Loucy (cell line): ENCODE measurements around the gene SLC16A10.

Source experiments
- H2AFZ ChIP-seq: fragments of 200-600 bp; sonication (generic); 2 replicates; pipeline ENCODE4 v1.6.0; 2016; ENCODE audit warnings: antibody characterized with exemption, mild to moderate bottlenecking, low read length, moderate library complexity
- H3F3A ChIP-seq: fragments of 200-600 bp; 2 replicates; pipeline ENCODE4 v1.6.0; 2016; ENCODE audit warnings: antibody characterized with exemption, low read depth, mild to moderate bottlenecking
- H3K27me3 ChIP-seq: fragments of 200-600 bp; sonication (generic); 2 replicates; pipeline ENCODE4 v1.6.1; 2014; ENCODE audit warnings: low read length, mild to moderate bottlenecking; ENCODE audit not compliant: insufficient read depth, poor library complexity, severe bottlenecking
- H3K36me3 ChIP-seq: fragments of 200-600 bp; sonication (generic); 2 replicates; pipeline ENCODE4 v1.6.1; 2016; ENCODE audit warnings: low read length; ENCODE audit not compliant: insufficient read depth
- H3K4me1 ChIP-seq: fragments of 200-600 bp; sonication (generic); 2 replicates; pipeline ENCODE4 v1.5.1; 2014; ENCODE audit warnings: low read length, mild to moderate bottlenecking; ENCODE audit not compliant: insufficient read depth, poor library complexity, severe bottlenecking
- H3K4me2 ChIP-seq: fragments of 200-600 bp; sonication (generic); 2 replicates; pipeline ENCODE4 v1.6.0; 2014; ENCODE audit warnings: antibody characterized with exemption, low read length, low read depth, mild to moderate bottlenecking; ENCODE audit not compliant: poor library complexity, severe bottlenecking
- H3K4me3 ChIP-seq: fragments of 200-600 bp; sonication (generic); 2 replicates; pipeline ENCODE4 v1.5.1; 2014; ENCODE audit warnings: low read length, mild to moderate bottlenecking, mixed read lengths; ENCODE audit not compliant: poor library complexity, severe bottlenecking
- H3K79me2 ChIP-seq: fragments of 200-600 bp; sonication (generic); 2 replicates; pipeline ENCODE4 v1.6.1; 2014; ENCODE audit warnings: low read length; ENCODE audit not compliant: insufficient read depth
- H3K9ac ChIP-seq: fragments of 200-600 bp; sonication (generic); 2 replicates; pipeline ENCODE4 v1.6.0; 2014; ENCODE audit warnings: mild to moderate bottlenecking, low read depth, low read length, moderate library complexity; ENCODE audit not compliant: poor library complexity, severe bottlenecking
- H3K9me2 ChIP-seq: fragments of 200-600 bp; sonication (generic); replicated peaks from 2 replicates; pipeline ENCODE4 v1.6.1; 2016; ENCODE audit warnings: low read depth, low read length, mixed read lengths
- H3K9me3 ChIP-seq: fragments of 200-600 bp; sonication (generic); 2 replicates; pipeline ENCODE4 v1.6.1; 2014; ENCODE audit warnings: mild to moderate bottlenecking, antibody characterized with exemption, low read length, low read depth; ENCODE audit not compliant: insufficient read depth
- H4K20me1 ChIP-seq: fragments of 200-600 bp; sonication (generic); 2 replicates; pipeline ENCODE4 v1.6.0; 2014; ENCODE audit warnings: antibody characterized with exemption, low read length, mild to moderate bottlenecking; ENCODE audit not compliant: insufficient read depth, poor library complexity, severe bottlenecking
- CTCF ChIP-seq: fragments of 200-600 bp; sonication (generic); conservative IDR thresholded peaks from 2 replicates; pipeline ENCODE4 v1.5.1; 2014; ENCODE audit warnings: mild to moderate bottlenecking, antibody characterized with exemption, low read length
- EZH2phosphoT487 ChIP-seq: fragments of 200-600 bp; IDR thresholded peaks from 2 replicates; pipeline ENCODE4 v1.6.1; 2018; ENCODE audit warnings: antibody characterized with exemption, mild to moderate bottlenecking, moderate library complexity, borderline replicate concordance

SLC16A10 gene

DNA sequence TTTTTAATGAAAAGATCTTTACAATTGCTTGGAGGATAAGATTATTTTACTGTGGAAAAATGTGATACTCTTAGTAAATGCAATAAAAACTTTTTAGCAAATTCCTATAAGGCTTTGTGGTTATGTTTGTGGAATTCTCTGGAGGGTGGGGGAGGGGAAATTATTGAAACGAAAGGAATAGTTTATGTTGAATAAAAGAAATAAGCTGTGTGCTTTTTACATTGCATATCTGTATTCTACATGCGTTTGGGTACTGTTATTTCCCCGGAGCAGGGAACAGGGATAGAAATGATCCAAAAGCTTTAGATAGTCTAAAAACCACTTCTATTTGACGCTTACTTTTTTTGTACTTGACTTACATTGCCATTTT is 143.8 kb downstream of the SLC16A10 start:
- Histone ChIP-seq H3K9me2 (no peaks in the 10 kb centered on the region), H3K36me3 (no peaks in the 10 kb centered on the region), H3K27me3 (no peaks in the 10 kb centered on the region), H3F3A (no peaks in the 10 kb centered on the region), H3K79me2 (no peaks in the 10 kb centered on the region), H3K4me3 (no peak overlapping the region), H4K20me1 (no peaks in the 10 kb centered on the region), H2AFZ (no peak overlapping the region), H3K9me3 (no peaks in the 10 kb centered on the region), H3K9ac (no peak overlapping the region), H3K4me1 (no peaks in the 10 kb centered on the region), H3K4me2 (no peak overlapping the region)
- TF ChIP-seq EZH2phosphoT487, result no peak
- TF ChIP-seq CTCF, result no peak

GRCh38 chr6:111237852-111238251 is 150.5 kb downstream of the SLC16A10 start:
- H2AFZ ChIP-seq, result no peak overlapping the region
- no peaks in the 10 kb centered on the region for H3K36me3 ChIP-seq
- no peaks in the 10 kb centered on the region for H3F3A ChIP-seq
- H3K9me3 ChIP-seq, result no peaks in the 10 kb centered on the region
- H3K27me3 ChIP-seq, result no peaks in the 10 kb centered on the region
- no peak overlapping the region for H3K4me2 ChIP-seq
- no peaks in the 10 kb centered on the region for H3K4me1 ChIP-seq
- no peaks in the 10 kb centered on the region for H4K20me1 ChIP-seq
- H3K9ac ChIP-seq, result no peak overlapping the region
- no peak overlapping the region for H3K4me3 ChIP-seq
- no peaks in the 10 kb centered on the region for H3K9me2 ChIP-seq
- TF ChIP-seq EZH2phosphoT487 (no peak), CTCF (no peak)
- no peaks in the 10 kb centered on the region for H3K79me2 ChIP-seq

GRCh38 chr6:111238464-111239119 is 151.3 kb downstream of the SLC16A10 start:
- TF ChIP-seq EZH2phosphoT487 (no peak), CTCF (no peak)

More at GRCh38 chr6:111238464-111239119, 151.3 kb downstream of the SLC16A10 start:
- H2AFZ ChIP-seq, result no peak overlapping the region
- no peaks in the 10 kb centered on the region for H3F3A ChIP-seq
- no peaks in the 10 kb centered on the region for H3K79me2 ChIP-seq
- H3K9me2 ChIP-seq, result no peaks in the 10 kb centered on the region
- H3K9me3 ChIP-seq, result no peaks in the 10 kb centered on the region
- no peak overlapping the region for H3K4me3 ChIP-seq
- no peaks in the 10 kb centered on the region for H3K36me3 ChIP-seq
- no peak overlapping the region for H3K4me2 ChIP-seq
- H3K9ac ChIP-seq, result no peak overlapping the region
- H3K4me1 ChIP-seq, result no peaks in the 10 kb centered on the region
- H3K27me3 ChIP-seq, result no peaks in the 10 kb centered on the region
- H4K20me1 ChIP-seq, result no peaks in the 10 kb centered on the region
